GM21360 (cell line): Measurements from ENCODE around the gene IL13.

Source experiments
- ATAC-seq: cut with Tn5 transposase; IDR thresholded peaks from one replicate; pipeline ENCODE4 v1.9.1; 2021; ENCODE audit warnings: mild to moderate bottlenecking, moderate library complexity; ENCODE audit not compliant: unreplicated experiment

IL13 gene

DNA sequence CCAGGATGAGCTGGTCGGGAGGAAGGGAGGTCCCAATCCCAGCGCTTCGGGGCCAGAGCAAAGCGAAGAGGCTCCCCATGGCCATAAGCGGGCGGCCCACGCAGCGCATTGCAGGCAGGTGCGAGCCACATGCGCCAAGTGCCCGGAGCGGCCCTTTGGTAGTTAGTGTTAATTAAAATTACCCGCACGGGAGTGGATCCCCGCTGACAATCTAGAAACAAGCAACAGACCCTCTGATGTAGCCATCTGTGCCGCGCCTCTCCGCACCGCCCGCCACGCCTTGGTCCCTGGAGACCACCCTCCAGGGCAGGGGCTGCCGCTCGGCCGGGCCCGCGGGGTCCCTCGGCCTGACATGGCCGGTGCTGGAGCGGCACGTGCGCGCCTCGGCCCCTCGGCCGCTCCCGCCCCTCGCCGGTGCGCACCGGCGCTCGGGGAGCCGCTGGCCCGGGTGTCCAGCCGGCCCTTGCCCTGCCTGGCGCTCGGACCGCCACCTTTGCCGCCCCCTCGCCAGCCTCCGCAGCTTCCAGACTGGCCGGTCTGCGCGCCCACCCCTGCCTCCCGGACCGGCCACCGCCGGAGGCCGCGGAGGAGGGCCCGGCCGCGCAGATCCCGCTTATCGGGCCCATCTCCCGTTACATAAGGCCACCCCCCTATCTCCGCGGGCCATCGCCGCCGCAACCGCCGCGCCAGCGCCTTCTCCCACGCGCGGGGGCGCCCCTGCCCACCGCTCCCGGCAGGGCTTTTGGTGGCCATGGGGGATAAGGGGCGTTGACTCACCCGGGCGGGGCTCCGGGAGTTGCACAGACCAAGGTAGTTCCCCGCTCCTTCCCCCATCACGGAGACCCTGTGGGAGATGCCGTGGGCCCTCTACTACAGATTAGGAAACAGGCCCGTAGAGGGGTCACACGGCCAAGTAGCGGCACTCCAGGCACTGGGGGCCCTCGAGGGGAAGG is 1.9 kb upstream of the IL13 start:
- ATAC-seq, result no peak

DNA sequence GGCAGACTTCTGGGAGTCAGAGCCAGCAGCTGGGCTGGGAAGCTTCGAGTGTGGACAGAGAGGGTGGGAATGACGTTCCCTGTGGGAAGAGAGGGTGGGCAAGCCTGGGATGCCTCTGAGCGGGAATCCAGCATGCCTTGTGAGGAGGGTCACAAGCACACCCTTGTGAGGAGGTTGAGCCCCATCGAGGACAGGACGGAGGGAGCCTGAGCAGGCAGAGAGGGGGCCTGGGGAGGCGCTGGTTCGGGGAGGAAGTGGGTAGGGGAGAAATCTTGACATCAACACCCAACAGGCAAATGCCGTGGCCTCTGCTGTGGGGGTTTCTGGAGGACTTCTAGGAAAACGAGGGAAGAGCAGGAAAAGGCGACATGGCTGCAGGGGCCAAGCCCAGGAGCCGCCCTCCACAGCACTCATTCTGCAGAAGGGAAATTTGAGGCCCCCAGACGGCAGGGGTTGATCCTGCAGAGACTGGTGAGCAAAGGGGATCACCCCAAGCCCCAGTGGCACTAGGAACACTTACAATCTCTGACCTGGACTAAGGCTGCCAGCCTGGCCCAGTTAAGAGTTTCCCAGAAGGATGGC is 1.1 kb upstream of the IL13 start:
- no peak for ATAC-seq

DNA sequence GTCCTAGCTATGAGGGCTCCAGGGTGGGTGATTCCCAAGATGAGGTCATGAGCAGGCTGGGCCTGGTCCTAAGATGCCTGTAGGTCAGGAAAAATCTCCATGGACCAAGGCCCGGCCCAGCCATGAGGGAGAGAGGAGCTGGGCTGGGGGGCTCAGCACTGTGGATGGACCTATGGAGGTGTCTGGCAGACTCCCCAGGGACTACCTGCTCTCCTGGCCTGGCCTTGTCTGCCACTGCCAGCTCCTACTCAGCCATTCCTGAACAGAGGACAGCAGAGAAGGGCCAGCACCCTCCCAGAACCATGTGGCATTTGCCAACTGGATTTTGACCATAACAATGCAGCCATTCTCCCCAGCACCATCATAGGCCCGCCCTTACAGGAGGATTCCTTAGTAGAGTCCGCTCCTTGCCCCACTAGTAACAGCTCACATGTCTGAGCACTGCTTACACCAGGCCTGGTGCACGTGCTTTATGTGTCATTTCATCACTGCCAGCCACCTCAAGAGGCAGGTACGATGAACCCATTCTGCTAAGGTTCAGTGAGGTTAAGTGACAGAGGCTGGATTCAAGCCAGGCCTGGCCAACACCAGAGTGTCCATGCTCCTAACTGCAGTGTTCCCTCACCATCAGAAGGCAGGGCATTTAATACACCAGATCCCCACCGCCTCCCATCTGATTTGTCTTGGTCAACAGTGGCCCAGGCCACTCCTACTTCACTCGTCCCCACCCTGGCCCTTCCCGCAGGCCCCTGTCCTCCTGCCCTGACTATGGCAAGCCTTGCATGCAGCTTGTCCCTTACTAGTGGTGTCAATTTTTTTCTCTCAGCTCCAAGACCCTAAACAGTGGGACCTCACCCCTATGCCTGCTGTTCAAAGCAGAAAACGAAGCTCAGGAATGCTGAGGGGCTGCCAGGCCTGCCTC is 669 bp downstream of the IL13 start:
- ATAC-seq, result no peak

DNA sequence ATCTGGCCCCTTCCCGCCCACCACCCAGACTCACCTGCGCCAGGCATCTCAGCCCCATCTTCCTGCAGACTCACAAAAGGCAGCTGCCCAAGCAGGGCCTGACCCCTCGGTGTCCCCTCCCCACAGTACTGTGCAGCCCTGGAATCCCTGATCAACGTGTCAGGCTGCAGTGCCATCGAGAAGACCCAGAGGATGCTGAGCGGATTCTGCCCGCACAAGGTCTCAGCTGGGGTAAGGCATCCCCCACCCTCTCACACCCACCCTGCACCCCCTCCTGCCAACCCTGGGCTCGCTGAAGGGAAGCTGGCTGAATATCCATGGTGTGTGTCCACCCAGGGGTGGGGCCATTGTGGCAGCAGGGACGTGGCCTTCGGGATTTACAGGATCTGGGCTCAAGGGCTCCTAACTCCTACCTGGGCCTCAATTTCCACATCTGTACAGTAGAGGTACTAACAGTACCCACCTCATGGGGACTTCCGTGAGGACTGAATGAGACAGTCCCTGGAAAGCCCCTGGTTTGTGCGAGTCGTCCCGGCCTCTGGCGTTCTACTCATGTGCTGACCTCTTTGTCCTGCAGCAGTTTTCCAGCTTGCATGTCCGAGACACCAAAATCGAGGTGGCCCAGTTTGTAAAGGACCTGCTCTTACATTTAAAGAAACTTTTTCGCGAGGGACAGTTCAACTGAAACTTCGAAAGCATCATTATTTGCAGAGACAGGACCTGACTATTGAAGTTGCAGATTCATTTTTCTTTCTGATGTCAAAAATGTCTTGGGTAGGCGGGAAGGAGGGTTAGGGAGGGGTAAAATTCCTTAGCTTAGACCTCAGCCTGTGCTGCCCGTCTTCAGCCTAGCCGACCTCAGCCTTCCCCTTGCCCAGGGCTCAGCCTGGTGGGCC is 1.9 kb downstream of the IL13 start:
- no peak for ATAC-seq

DNA sequence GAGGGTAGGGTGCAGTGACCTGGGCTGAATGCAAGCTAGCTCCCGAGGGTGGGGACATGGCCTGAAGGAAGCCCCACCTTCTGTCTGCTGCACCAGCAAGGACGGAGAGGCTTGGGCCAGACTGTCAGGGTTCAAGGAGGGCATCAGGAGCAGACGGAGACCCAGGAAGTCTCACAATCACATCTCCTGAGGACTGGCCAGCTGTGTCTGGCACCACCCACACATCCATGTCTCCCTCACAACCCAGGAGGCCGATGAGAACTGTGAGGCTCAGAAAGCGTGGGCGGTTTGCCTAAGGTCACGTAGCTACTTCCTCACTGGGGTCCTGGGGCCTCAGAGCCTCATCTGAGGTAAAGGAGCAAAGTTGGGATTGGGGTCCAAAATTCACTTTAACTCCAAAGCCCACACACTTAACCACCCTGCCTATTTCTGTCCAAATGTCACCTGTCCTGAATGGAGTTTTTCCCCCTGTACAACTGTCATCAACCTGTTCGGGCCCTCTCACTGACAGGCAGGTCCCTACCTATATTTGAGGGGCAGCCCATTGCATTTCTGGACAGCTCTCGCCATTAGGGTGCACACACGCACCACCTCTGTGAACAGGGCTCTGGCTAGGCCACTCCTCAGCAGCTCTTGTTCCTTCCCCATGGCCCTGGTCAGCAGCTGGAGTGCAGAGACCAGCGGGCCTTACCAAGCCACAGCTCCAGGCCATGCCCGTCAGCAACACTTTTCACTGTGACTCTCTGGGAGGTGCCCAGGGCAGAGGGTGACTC is 3.4 kb downstream of the IL13 start:
- ATAC-seq, result no peak

DNA sequence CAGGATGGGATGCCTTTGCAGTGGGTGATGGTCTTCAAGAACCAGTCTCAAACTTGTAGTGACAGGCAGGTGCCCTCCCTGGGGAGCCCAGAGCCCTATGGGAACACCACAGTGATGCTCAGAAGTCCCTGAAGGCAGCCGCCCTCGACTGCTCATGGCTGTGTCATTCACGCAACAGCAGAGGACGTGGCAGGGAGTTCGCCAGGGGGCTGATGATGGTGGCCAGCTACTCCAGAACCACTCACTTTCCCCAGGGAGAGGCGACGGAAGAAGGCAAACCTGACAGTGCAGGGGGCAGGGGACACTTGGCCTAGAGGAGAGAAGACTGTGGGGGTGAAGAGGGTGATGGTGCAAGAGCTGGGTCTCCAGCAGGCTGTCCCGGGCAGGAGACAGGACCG is 4.0 kb downstream of the IL13 start:
- ATAC-seq, result no peak

DNA sequence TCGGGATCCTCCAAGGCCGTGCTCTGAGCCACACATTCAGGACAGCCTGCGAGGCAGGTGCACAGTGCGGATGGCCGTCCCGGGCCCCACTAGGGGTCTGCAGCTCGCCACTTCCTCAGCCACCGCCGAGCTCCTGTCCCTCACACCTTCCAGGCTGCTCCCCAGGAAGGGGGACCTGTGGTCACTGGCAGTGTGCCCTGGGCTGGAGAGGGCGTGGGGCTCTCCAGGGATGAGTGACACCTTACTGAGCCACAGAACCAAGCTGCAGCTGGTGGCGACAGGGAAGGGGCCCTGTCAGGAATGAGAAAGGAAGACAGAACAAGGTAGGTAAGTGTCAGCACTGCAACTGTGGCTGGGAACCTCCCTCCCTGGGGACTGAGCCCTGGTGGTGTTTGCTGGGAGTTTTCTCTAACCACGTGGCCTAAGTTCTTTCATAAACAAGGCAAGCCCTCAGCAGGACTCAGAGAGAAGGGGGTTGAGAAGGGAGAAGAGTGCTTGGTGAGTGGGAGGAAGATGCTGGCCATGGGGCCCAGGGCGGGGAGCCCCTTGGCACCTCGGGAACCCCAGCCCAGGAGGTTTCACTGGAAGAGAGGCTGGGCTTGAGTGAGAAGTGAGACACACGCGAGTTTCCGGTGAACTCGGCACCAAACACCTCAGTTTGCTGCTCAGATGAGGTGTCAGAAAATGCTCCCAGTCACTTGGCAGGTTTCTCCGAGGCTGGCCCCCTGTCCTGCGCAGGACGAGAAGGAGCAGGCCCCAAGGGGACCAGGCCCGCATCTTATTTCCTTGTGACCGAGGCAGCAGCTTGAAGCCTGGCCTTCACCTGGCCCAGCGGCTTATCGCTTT is 5.2 kb downstream of the IL13 start:
- peak; percentile 49 for ATAC-seq

DNA sequence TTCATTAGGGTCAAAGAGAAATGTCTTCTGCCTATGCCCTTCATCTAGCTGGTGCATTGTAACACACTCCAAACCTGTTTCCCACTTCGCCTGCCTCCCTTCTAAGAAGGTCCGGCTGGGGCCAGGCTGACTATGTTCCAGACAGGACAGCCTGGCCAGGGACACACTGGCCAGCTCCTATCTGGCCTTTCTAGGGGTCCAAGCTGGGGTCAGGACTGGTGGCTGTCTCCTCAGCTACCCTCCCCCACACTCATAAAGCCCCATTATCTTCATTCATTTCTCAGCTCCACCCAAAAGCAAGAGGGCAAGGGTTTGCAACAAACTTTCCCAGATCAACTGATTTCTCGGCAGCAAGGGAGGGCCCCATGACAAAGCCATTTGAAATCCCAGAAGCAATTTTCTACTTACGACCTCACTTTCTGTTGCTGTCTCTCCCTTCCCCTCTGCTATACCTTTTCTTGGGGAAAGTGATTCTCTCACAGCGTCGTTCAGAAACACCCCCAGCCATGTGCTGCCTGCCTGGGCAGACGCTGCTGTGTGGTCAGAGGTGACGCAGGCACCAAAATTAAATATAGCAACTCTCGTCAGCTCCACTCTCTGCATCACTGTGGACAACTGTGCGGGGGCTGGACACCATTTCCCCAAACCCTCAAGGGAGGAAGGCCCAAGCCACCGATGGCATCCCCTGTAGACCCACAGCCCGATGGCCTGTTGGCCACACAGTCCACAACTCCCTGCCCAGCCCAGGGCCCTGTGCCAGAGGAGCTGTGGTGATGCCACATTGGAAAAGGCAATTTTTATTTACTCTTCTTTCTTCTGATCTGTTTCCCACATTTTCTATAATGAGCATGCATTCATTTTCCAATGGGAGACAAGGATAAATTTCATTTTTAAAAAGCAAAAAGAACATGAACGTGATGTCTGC is 6.1 kb downstream of the IL13 start:
- ATAC-seq, result peak; percentile 43

DNA sequence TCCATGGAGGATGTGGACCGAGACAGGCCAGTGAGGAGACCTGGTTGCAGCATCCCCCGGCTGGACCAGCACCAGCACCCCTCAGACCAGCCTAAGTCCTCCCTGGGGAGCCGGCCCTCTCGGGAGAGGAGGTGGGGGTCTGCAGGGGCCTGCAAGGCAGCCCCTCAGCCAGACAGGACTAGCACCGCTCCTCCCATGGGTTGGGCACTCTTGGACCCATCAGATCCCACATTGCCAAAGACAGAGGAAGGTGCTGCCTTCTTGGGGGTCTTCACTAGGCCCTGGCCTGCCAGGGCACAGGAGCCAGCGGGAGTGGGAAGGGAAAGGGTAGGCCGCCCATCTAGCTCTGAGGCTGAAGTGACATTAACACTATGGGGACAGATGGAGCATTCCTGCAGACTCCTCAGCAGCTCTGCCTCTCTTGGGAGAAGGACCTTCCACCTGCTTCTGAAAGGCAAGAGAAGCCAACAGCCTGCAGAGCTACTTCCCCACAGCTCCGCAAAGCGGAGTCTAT is 6.8 kb downstream of the IL13 start:
- no peak for ATAC-seq

DNA sequence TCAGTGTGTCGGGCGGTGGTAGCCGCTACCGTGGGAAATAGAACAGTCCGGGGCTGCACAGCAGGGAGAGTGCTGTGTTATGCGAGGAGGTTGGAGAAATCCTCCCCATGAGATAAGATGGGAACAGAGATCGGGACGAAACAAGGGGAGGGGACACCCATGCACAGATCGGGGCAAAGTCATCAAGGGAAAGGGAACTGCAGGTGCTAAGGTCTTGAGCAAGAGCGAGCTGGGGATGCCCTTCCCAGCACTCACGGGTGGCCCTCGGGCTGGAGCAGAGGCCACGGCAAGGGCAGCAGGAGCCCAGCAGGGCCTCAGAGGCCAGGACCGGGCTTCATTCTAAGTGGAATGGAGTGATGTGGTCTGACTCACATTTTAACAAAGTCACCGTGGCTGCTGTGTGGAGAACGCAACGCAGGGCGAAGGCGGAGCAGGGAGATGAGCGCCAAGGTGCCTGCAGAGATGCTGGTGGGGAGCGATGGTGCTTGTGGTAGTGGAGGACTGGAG is 7.7 kb downstream of the IL13 start:
- no peak for ATAC-seq

DNA sequence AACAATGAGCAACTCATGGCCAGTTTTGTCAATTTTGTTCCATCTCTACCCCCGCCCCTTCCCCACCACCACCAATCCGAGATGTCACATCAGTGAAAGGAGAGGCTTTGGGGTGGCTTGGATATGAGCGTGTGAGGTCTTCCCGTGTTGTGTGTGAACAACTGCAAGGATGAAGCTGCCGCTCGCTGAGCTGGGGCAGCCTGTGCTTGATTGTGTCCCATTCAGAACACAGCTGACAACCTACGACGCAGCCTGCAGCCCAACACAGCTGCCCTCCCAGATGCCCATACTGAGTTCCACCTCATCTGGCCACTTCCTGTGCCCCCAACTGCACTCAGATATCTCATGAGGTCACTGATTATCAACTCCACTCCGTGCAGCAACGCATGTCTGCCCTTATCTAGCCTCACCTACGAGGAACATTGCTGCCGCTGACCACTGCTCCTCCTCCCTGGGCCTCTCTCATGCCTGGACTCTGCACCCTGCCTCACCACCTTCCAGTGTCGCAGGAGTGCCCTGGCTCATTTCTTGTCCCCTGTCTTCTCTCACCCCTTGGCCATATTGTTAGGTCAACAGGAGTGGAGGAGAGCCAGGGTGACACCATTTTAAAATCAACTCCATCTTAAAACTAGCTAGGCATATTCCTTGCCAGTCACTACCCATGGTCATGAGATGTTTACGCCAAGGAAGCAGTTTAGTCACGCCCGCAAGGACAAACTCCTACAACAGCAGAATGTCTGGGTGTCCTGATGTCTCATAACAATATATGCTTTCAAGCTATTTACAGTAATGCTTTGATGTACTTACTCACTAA is 8.5 kb downstream of the IL13 start:
- ATAC-seq, result no peak

DNA sequence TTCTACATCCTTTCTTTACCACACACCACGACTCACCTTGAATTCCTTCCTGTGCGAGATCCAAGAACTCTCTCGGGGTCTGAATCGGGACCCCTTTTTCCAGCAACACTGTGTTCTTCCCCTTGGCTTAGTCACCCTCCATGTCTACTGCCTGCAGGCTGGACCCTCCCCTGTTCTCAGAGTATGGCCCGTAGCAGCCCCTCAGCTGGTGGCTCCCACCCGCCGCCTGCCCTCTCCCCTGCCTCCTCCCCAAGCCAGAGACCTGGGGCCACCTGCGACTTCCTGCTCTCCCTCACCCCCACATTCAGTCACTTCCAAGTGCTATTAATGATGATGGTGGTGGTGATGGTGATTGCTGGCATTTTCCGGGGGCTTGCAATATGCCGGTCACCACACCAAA is 9.3 kb downstream of the IL13 start:
- no peak for ATAC-seq

DNA sequence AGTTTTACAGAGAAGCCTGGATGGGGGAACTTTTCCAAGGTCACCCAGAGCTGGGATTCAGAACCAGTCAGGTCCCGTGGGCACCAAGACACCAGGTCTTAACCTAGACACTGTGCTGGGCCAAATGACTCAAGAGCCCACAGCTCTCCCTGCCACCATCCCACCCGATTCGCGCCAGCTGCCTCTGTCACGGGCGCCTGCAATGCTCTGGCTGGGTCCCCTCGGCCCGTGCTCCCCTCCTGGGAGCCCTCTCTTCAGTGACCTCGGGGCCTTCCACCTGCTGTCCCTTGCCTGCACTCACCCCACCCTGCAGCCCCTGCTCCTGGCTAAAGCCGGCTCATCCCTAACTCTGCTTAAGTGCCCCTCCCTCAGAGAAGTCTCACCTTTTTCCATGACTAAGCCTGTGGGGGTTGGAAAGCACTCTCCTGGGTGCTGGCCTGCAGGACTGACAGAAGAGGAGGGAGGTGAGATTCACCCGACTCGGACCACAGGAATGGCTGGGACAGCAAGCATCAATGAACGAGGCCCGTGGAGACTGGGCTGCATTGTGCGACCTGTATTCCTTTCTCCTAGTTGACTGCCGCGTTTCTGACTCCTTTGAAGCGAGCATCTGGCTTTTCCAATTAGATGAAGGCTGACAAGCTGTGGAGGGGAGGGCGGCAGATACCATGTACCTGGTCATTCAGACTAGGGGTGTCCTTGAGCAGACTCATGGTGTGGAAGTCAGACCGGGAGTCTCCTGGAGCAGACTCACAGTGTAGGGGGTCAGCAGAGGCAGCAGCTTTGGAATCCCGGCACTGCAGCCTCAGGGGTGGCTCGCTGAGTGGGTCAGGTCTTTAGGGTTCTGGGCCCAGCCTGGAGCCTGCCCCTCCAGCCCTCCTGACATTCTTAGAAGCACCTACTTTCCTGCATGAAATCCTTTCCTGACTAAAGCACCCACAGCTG is 10.1 kb downstream of the IL13 start:
- ATAC-seq, result no peak

DNA sequence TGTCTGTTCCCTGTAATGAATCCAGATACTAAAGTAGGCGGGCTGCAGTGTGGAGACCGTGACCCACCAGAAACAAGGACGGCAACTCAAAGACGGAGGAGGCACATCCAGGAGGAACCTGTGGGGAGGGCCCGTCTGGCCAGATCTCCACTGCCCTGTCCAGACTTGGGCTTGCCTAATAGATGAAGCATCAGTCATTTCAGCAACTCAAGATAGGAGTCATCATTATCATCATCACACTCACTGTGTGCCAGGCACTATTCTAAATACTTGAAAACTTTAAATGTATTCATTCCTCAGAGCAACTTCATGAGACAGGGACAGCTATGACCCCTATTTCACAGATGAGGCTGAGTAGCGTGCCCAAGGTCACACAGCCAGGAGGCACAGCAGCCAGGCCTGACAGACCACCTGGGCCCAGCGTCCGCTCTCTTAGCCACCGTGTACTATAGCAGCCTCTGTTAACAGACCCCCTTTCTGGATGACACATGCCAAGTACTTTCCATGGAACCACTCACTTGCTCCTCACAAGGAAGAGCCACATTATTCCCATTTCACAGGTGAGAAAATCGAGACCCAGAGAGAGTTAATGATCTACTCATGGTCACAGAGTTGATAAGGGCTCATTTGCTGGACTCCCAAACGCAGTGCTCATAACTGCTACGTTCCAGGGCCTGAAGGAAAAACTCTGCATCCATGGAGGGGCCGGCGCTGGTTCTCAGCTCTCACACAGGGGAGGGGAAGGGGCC is 10.9 kb downstream of the IL13 start:
- ATAC-seq, result no peak

DNA sequence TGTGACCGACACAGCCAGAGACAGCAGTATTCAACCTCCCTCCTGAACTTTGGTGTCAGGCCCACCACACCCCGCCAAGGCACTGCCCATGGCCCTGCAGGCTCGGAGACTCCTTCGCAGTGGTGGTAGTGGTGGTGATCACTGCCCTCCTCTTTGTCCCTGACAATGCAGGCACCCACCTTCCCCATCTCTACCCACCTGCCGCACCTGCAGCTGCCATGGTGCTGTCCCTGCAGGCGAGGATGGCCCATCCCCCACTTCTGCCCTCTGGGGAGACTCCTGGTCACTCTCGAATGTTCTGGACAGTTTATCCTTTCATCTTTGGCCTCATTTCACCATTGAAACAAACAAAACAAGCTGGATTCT is 11.5 kb downstream of the IL13 start:
- no peak for ATAC-seq
